HEK293 (cell line): ENCODE data around the gene CGB2.
A peak's percentile ranks its signal among the peaks of the same experiment; 100 is the strongest.
"Not testable (repeated sequence)": the region's sequence is repeated elsewhere in the genome, so short reads cannot be mapped to it uniquely, and the experiment has no call there.

Experiments used
- CTCF ChIA-PET: fragments of 350-600 bp; formaldehyde crosslinking; extraction: SDS; loops from one replicate; lab custom pipeline; 2021; ENCODE audit warnings: antibody characterized with exemption; lab: Yijun Ruan, JAX
- POLR2A ChIA-PET: fragments of 300-600 bp; formaldehyde crosslinking; extraction: SDS; loops from one replicate; lab custom pipeline; 2020; ENCODE audit warnings: antibody characterized with exemption, inconsistent platforms; lab: Yijun Ruan, JAX
- H3K27ac ChIP-seq: fragments of 200-500 bp; sonication (Bioruptor generic); 2 replicates; pipeline ENCODE4 v1.5.1; 2014; ENCODE audit warnings: low read depth, low read length, control low read depth, inconsistent platforms; ENCODE audit errors: extremely low read depth
- H3K36me3 ChIP-seq, 2 experiments: fragments of 200-500 bp in 1 of 2; sonication (Bioruptor generic) in 1 of 2; 1 replicate in 1 of 2; 2 replicates in 1 of 2; pipeline ENCODE4 v1.5.1; 2014 to 2017; ENCODE audit warnings: inconsistent platforms in 2 of 2, low read length in 2 of 2; ENCODE audit not compliant: control insufficient read depth in 2 of 2, insufficient read depth in 1 of 2
- H3K4me1 ChIP-seq: fragments of 200-500 bp; sonication (Bioruptor generic); 2 replicates; pipeline ENCODE4 v1.5.1; 2014; ENCODE audit warnings: mild to moderate bottlenecking, low read length, inconsistent platforms; ENCODE audit not compliant: control insufficient read depth, insufficient read depth
- H3K4me3 ChIP-seq: 2 replicates; pipeline ENCODE4 v1.5.1; 2011; ENCODE audit warnings: low read depth, mild to moderate bottlenecking, control low read depth, low read length, moderate library complexity
- H3K9me3 ChIP-seq: fragments of 200-500 bp; sonication (Bioruptor generic); 2 replicates; pipeline ENCODE4 v1.5.1; 2014; ENCODE audit warnings: low read depth, low read length, inconsistent platforms; ENCODE audit not compliant: control insufficient read depth, insufficient read depth
- ELK4 ChIP-seq: IDR thresholded peaks from 2 replicates; pipeline ENCODE4 v1.6.1; 2011; ENCODE audit warnings: mild to moderate bottlenecking, low read depth, low read length, borderline replicate concordance
- REPIN1 ChIP-seq: fragments of 450-650 bp; formaldehyde crosslinking; IDR thresholded peaks from 2 replicates; pipeline ENCODE4 v1.5.1; 2017; ENCODE audit warnings: missing biosample characterization, missing genetic modification characterization, low read depth
- SP7 ChIP-seq: fragments of 450-650 bp; formaldehyde crosslinking; IDR thresholded peaks from 2 replicates; pipeline ENCODE4 v1.5.1; 2016; ENCODE audit warnings: missing biosample characterization, missing genetic modification characterization
- ZBTB11 ChIP-seq: fragments of 450-650 bp; formaldehyde crosslinking; conservative IDR thresholded peaks from 2 replicates; pipeline ENCODE4 v1.5.1; 2016; ENCODE audit warnings: low read depth, missing biosample characterization, missing genetic modification characterization
- ZFHX2 ChIP-seq: fragments of 450-650 bp; formaldehyde crosslinking; conservative IDR thresholded peaks from 2 replicates; pipeline ENCODE4 v1.5.1; 2016; ENCODE audit warnings: missing biosample characterization, missing genetic modification characterization
- ZNF169 ChIP-seq: fragments of 450-650 bp; formaldehyde crosslinking; IDR thresholded peaks from 2 replicates; pipeline ENCODE4 v1.5.1; 2016; ENCODE audit warnings: missing biosample characterization, missing genetic modification characterization
- ZNF24 ChIP-seq: fragments of 450-650 bp; formaldehyde crosslinking; IDR thresholded peaks from 2 replicates; pipeline ENCODE4 v1.5.1; 2016; ENCODE audit warnings: missing biosample characterization, missing genetic modification characterization
- ZNF26 ChIP-seq: fragments of 450-650 bp; formaldehyde crosslinking; IDR thresholded peaks from 2 replicates; pipeline ENCODE4 v1.5.1; 2016; ENCODE audit warnings: missing biosample characterization, missing genetic modification characterization
- ZNF266 ChIP-seq: fragments of 450-650 bp; formaldehyde crosslinking; IDR thresholded peaks from 2 replicates; pipeline ENCODE4 v1.5.1; 2016; ENCODE audit warnings: missing biosample characterization, missing genetic modification characterization, low read depth
- ZNF311 ChIP-seq: fragments of 450-650 bp; formaldehyde crosslinking; IDR thresholded peaks from 2 replicates; pipeline ENCODE4 v1.5.1; 2017; ENCODE audit warnings: missing biosample characterization, missing genetic modification characterization, borderline replicate concordance
- ZNF335 ChIP-seq: fragments of 450-650 bp; formaldehyde crosslinking; conservative IDR thresholded peaks from 2 replicates; pipeline ENCODE4 v1.5.1; 2016; ENCODE audit warnings: missing biosample characterization, missing genetic modification characterization
- ZNF350 ChIP-seq: fragments of 450-650 bp; formaldehyde crosslinking; IDR thresholded peaks from 2 replicates; pipeline ENCODE4 v1.5.0; 2017; ENCODE audit warnings: missing biosample characterization, mild to moderate bottlenecking, missing genetic modification characterization
- ZNF426 ChIP-seq: fragments of 450-650 bp; formaldehyde crosslinking; IDR thresholded peaks from 2 replicates; pipeline ENCODE4 v1.5.1; 2017; ENCODE audit warnings: missing biosample characterization, missing genetic modification characterization, mild to moderate bottlenecking, inconsistent platforms, moderate library complexity
- ZNF513 ChIP-seq: fragments of 450-650 bp; IDR thresholded peaks from 2 replicates; pipeline ENCODE4 v1.5.1; 2018; ENCODE audit warnings: missing biosample characterization, missing genetic modification characterization
- ZNF521 ChIP-seq: fragments of 450-650 bp; formaldehyde crosslinking; IDR thresholded peaks from 2 replicates; pipeline ENCODE4 v1.5.1; 2017; ENCODE audit warnings: missing biosample characterization, mild to moderate bottlenecking, missing genetic modification characterization
- ZNF621 ChIP-seq: fragments of 450-650 bp; formaldehyde crosslinking; IDR thresholded peaks from 2 replicates; pipeline ENCODE4 v1.5.1; 2017; ENCODE audit warnings: missing biosample characterization, missing genetic modification characterization
- ZNF776 ChIP-seq: fragments of 450-650 bp; formaldehyde crosslinking; IDR thresholded peaks from 2 replicates; pipeline ENCODE4 v1.5.0; 2017; ENCODE audit warnings: missing biosample characterization, missing genetic modification characterization, borderline replicate concordance
- ZXDB ChIP-seq: fragments of 450-650 bp; formaldehyde crosslinking; IDR thresholded peaks from 2 replicates; pipeline ENCODE4 v1.5.1; 2016; ENCODE audit warnings: missing biosample characterization, missing genetic modification characterization
- TF ChIP-seq, protein P1 (sequence below): fragments of 450-650 bp; formaldehyde crosslinking; IDR thresholded peaks from 2 replicates; pipeline ENCODE4 v1.5.1; 2016; ENCODE audit warnings: missing biosample characterization, missing genetic modification characterization

Gene CGB2

GRCh38 chr19:49020931-49021895 is 10.5 kb upstream of the CGB2 start (continued):
- TF ChIP-seq ZXDB: peak; percentile 56; the same call in 1 of the 2 replicates
- TF ChIP-seq ZNF169 (tag by site-specific recombination): 0 out of 2 replicates have a peak, but pooled peaks have one; percentile 29
- TF ChIP-seq, protein P1, sequence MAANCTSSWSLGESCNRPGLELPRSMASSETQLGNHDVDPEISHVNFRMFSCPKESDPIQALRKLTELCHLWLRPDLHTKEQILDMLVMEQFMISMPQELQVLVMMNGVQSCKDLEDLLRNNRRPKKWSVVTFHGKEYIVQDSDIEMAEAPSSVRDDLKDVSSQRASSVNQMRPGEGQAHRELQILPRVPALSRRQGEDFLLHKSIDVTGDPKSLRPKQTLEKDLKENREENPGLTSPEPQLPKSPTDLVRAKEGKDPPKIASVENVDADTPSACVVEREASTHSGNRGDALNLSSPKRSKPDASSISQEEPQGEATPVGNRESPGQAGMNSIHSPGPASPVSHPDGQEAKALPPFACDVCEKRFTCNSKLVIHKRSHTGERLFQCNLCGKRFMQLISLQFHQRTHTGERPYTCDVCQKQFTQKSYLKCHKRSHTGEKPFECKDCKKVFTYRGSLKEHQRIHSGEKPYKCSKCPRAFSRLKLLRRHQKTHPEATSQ: no peak
- no peak for TF ChIP-seq ZNF426 (tag by site-specific recombination)

GRCh38 chr19:49022116-49022515 is 9.6 kb upstream of the CGB2 start:
- no peak for TF ChIP-seq ZNF26
- TF ChIP-seq ZNF24 (tag by site-specific recombination): no peak
- no peak for TF ChIP-seq ZBTB11 (tag by site-specific recombination)
- TF ChIP-seq ZNF621 (tag by site-specific recombination): no peak
- no peak for TF ChIP-seq ZNF311
- TF ChIP-seq ZNF521 (tag by site-specific recombination): no peak
- TF ChIP-seq ZNF335 (tag by site-specific recombination): no peak
- TF ChIP-seq, protein P1: no peak
- TF ChIP-seq ZFHX2: no peak; the same call in 1 of the 2 replicates
- no peak for TF ChIP-seq ELK4
- TF ChIP-seq ZNF776 (tag by site-specific recombination): no peak
- TF ChIP-seq ZNF350 (tag by site-specific recombination): no peak
- no peak for TF ChIP-seq SP7
- no peak for TF ChIP-seq ZNF513 (tag by site-specific recombination)
- no peak for TF ChIP-seq ZNF266 (tag by site-specific recombination)
- TF ChIP-seq REPIN1: no peak
- no peak overlapping the region for H3K4me3 ChIP-seq
- ChIA-PET CTCF (interaction anchor here (0.7 to 1.7 kb wide), 5 partner anchors 17 to 177 kb away, joined by 3 to 8 read pairs (median 3); partner anchors contain the start of genes GYS1 and RUVBL2), POLR2A (interaction anchor here (3.4 kb wide), 1 partner anchor 29 kb away, joined by 20 read pairs; the partner anchor contains the start of genes GYS1 and RUVBL2)
- no peaks in the 10 kb centered on the region for H3K36me3 ChIP-seq
- H3K9me3 ChIP-seq: no peaks in the 10 kb centered on the region
- peaks cover 8% of the 10 kb centered on the region for H3K4me1 ChIP-seq
- no peak overlapping the region for H3K27ac ChIP-seq

- H3K9me3 ChIP-seq, POLR2A ChIA-PET, H3K4me3 ChIP-seq, H3K4me1 ChIP-seq, CTCF ChIA-PET, H3K36me3 ChIP-seq, H3K27ac ChIP-seq: not testable (repeated sequence)
These were observed 7.5 kb upstream of the CGB2 start, which contains the start of gene CGB3 for GRCh38 chr19:49024233-49024632. CGB3 (minus strand) TSS chr19:49024333; CDS start chr19:49023971, 362 bp downstream.
